Pancreas (tissue), 10 donors: ENCODE data around the gene HENMT1. TPM values are rescaled to one million over a fixed set of nuclear protein-coding genes. Genes with fewer than 3 reads are reported as not detected.
"Not testable (repeated sequence)": the region's sequence is repeated elsewhere in the genome, so short reads cannot be mapped to it uniquely, and the experiment has no call there.

Source experiments
- ATAC-seq, 4 donors: fragments of 200-7000 bp; cut with Tn5 transposase; one replicate each; pipeline versions ENCODE4 v1.8.0 to v1.9.1; 2020; ENCODE audit warnings: mild to moderate bottlenecking in 4 of 4, moderate library complexity in 4 of 4
- DNase-seq, 6 donors: peaks; one replicate each; pipeline ENCODE4 v3.0.0-alpha.2; 2020
- FAIRE-seq: peaks from 2 replicates; lab custom pipeline; 2012; peaks lifted over from hg19 to GRCh38; lab: Jason Lieb, UNC
- H3K27ac ChIP-seq, 4 donors: fragments of 200-600 bp; sonication (generic); 1 replicate in 3 of 4; 2 replicates in 1 of 4; pipeline versions ENCODE4 v1.5.0 to v1.8.0; 2020
- H3K27me3 ChIP-seq, 4 donors: fragments of 200-600 bp; one replicate each; pipeline ENCODE4 v1.8.0; 2021
- H3K36me3 ChIP-seq, 3 donors: fragments of 200-600 bp; sonication (generic) in 1 of 3; one replicate each; pipeline versions ENCODE4 v1.5.0 to v1.8.0; 2020 to 2021
- H3K4me1 ChIP-seq, 3 donors: fragments of 200-600 bp; one replicate each; pipeline ENCODE4 v1.8.0; 2021
- H3K4me3 ChIP-seq, 4 donors: fragments of 200-600 bp; sonication (generic) in 2 of 4; one replicate each; pipeline versions ENCODE4 v1.5.0 to v1.8.0; 2020 to 2021
- H3K9me3 ChIP-seq, 4 donors: fragments of 200-600 bp; one replicate each; pipeline ENCODE4 v1.8.0; 2021
- CTCF ChIP-seq, 4 donors: fragments of 200-600 bp; sonication (generic) in 3 of 4; IDR thresholded peaks; one replicate each; pipeline versions ENCODE4 v1.5.0 to v1.8.0; 2021; ENCODE audit warnings: antibody characterized with exemption in 4 of 4
- WGBS, 2 donors: extraction: QIAGEN DNeasy Blood & Tissue Kit; methylation state at CpG; one replicate each; pipeline ENCODE4 v1.1.7; 2013; 5-methylcytosine and 5-hydroxymethylcytosine counted together
- intact Hi-C, 3 donors: fragments of 100-400 bp; cut with DNase I; formaldehyde crosslinking; loops; one replicate each; pipeline versions ENCODE4 v1.11.1 to v1.14.2; 2022
- polyA plus RNA-seq, 2 donors: library from polyadenylated mRNA; stranded (reverse); fragments of 200-250 nt; gene quantifications; one replicate each; pipeline ENCODE4 v1.2.3, GENCODE V29; 2013
- total RNA-seq, 6 donors: library from RNA; stranded (reverse); fragmentation: NEBNext Ultra II Directional in 4 of 6; extraction: Animal tissue kit (Norgen Biotek cat#: 25700) in 4 of 6; gene quantifications; one replicate each; pipeline versions ENCODE4 v1.2.1 to v1.2.4, GENCODE V29; 2021 to 2023
- donor health status: healthy with polysubstance abuse.
- donor health status: DM: no; HTN: no; CAD: no; lungs with moderate emphysema.
- donor health status: DM: no; HTN: no; CAD: no.
- donor health status: control.
- donor health status: control.
- donor health status: Bipolar disorder and iron deficiency.
- donor health status: DM: yes; HTN: yes; CAD: no.
- donor health status: DM: no; HTN: no; CAD: no.
- donor health status: DM: no; HTN: no; CAD: no.
- donor health status: DM: yes; HTN: yes; CAD: no.

Gene HENMT1
- total and polyA plus RNA-seq, 8 donors: 0.42 to 5.5 (median 1.1) TPM

DNA sequence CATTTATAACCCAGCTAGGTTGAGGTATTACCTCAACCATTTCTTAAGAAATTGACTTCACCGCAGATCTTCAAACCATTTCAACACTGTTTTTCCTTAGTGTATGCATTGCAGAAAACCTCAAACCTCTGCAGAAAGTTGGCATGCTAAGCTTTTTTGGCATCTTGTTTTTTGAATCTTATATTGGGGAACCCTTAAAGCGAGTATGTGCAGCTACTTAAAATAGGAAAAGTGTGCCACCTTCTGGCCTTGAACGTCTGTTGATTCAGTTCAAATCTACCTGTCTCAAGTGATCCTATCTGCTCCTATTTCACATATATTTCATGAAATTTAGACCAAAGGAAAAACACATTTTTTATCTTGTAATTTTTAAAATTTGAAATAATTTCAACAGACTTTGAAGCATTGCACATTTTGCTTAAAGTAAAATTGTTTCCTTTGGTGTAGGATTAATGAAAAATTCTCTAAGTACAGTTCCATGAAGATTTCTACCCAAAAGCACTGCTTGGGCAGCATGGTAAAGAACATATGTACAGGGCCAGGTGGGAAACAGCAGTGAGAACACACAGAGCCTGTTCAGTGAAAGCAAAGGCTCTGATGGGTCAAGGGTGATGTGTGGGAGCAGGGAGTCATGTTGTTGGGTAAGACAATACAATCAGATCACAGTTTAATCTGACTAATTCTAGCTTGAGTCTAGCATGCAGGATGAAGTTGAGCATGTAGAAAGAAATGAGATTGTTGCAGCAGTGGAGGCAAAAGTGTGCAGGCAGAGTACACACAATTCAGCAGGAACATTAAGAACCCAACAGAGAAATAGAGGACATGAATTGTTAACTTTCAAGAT, 17.2 kb downstream of the HENMT1 start:
- DNase-seq (peak in 3 of 6 donors; percentile 16 to 49 (median 39)), FAIRE-seq (peak; percentile 80), ATAC-seq (peak; percentile 68 to 81 (median 70))
- Histone ChIP-seq H3K4me3 (no peak overlapping the region), H3K9me3 (no peaks in the 10 kb centered on the region), H3K4me1 (peaks cover 0 to 4% (median 0%) of the 10 kb centered on the region in 3 donors), H3K27me3 (no peaks in the 10 kb centered on the region), H3K27ac (no peak overlapping the region), H3K36me3 (no peaks in the 10 kb centered on the region)
- TF ChIP-seq CTCF (IDR thresholded peaks at IDR 0.05): peak in 2 of 4 donors; percentile 37 to 53
- intact Hi-C loops: loop anchor here (5.0 to 10.0 kb wide), 2 partner anchors 126 to 129 kb away; no protein-coding TSS in a partner anchor
- WGBS, 2 donors: 25 to 27% methylated on average over 3 of the region's 3 CpGs

DNA sequence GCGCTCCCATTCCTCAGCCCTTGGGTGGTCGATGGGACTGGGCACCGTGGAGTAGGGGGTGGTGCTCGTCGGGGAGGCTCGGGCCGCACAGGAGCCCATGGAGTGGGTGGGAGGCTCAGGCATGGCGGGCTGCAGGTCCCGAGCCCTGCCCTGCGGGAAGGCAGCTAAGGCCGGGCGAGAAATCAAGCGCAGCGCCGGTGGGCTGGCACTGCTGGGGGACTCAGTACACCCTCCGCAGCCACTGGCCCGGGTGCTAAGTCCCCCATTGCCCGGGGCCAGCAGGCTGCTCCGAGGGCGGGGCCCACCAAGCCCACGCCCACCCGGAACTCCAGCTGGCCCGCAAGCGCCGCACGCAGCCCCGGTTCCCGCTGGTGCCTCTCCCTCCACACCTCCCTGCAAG, 20.0 kb downstream of the HENMT1 start:
- 95 to 98% methylated on average over 24 to 26 of the region's 28 CpGs for WGBS, 2 donors
- H3K27ac ChIP-seq, H3K27me3 ChIP-seq, H3K4me1 ChIP-seq, H3K36me3 ChIP-seq, H3K4me3 ChIP-seq, H3K9me3 ChIP-seq, ATAC-seq, FAIRE-seq: not testable (repeated sequence)
- intact Hi-C loops: loop anchor here (5.0 to 10.0 kb wide), 2 partner anchors 124 to 126 kb away; no protein-coding TSS in a partner anchor
- peak in 1 of 6 donors; percentile 42 for DNase-seq

DNA sequence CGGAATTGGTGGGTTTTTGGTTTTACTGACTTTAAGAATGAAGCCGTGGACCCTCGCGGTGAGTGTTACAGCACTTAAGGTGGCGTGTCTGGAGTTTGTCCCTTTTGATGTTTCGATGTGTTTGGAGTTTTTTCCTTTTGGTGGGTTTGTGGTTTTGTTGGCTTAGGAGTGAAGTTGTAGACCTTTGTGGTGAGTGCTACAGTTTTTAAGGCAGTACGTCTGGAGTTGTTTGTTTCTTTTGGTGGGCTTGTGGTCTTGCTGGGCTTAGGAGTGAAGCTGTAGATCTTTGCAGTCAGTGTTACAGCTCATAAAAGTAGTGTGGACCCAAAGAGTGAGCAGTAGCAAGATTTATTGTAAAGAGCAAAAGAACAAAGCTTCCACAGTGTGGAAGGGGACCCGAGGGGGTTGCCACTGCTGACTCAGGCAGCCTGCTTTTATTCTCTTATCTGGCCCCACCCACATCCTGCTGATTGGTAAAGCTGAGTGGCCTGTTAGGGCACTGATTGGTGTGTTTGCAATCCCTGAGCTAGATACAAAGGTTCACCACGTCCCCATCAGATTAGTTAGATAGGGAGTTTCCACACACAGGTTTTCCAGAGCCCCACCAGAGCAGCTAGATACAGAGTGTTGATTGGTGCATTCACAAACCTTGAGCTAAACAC, 20.9 kb downstream of the HENMT1 start:
- H3K4me3 ChIP-seq: no peak overlapping the region
- no peak for FAIRE-seq
- H3K9me3 ChIP-seq: no peaks in the 10 kb centered on the region
- WGBS, 2 donors: 82 to 87% methylated on average over 9 of the region's 9 CpGs
- no peaks in the 10 kb centered on the region for H3K27me3 ChIP-seq
- ATAC-seq: no peak
- no peak for DNase-seq
- no peaks in the 10 kb centered on the region for H3K4me1 ChIP-seq
- intact Hi-C loops: loop anchor here (5.0 to 10.0 kb wide), 2 partner anchors 123 to 125 kb away; no protein-coding TSS in a partner anchor
- TF ChIP-seq CTCF (IDR thresholded peaks at IDR 0.05): no peak
- no peaks in the 10 kb centered on the region for H3K36me3 ChIP-seq
- H3K27ac ChIP-seq: no peak overlapping the region

- intact Hi-C loops: no loop called here
- WGBS, 2 donors: 94 to 98% methylated on average over 2 of the region's 2 CpGs
- ATAC-seq: no peak
These were observed 24.0 kb downstream of the HENMT1 start for GRCh38 chr1:108636876-108637275.

More at GRCh38 chr1:108636876-108637275, 24.0 kb downstream of the HENMT1 start:
- no peak for TF ChIP-seq CTCF (IDR thresholded peaks at IDR 0.05)
- no peak for FAIRE-seq
- Histone ChIP-seq H3K36me3 (no peaks in the 10 kb centered on the region), H3K4me1 (no peaks in the 10 kb centered on the region), H3K9me3 (no peaks in the 10 kb centered on the region), H3K27ac (no peak overlapping the region), H3K27me3 (no peaks in the 10 kb centered on the region), H3K4me3 (no peak overlapping the region)
- DNase-seq: no peak
